Measurements from ENCODE around the gene ARSJ.
"Not testable (repeated sequence)": the region's sequence is repeated elsewhere in the genome, so short reads cannot be mapped to it uniquely, and the experiment has no call there.

DNA sequence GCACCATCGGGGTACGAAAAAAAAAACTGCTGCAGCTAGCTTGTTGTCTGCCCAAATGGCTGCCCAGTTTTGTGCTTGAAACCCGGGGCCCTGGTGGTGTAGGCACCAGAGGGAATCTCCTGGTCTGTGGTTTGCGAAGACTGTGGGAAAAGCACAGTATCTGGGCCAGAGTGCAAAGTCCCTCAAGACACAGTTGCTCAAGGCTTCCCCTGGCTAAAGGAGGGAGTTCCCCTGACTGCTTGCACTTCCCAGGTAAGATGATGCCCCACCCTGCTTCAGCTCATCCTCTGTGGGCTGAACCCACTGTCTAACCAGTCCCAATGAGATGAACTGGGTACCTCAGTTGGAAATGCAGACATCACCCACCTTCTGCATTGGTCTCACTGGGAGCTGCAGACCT, 33.8 kb upstream of the ARSJ start:
- TF ChIP-seq, protein P1, sequence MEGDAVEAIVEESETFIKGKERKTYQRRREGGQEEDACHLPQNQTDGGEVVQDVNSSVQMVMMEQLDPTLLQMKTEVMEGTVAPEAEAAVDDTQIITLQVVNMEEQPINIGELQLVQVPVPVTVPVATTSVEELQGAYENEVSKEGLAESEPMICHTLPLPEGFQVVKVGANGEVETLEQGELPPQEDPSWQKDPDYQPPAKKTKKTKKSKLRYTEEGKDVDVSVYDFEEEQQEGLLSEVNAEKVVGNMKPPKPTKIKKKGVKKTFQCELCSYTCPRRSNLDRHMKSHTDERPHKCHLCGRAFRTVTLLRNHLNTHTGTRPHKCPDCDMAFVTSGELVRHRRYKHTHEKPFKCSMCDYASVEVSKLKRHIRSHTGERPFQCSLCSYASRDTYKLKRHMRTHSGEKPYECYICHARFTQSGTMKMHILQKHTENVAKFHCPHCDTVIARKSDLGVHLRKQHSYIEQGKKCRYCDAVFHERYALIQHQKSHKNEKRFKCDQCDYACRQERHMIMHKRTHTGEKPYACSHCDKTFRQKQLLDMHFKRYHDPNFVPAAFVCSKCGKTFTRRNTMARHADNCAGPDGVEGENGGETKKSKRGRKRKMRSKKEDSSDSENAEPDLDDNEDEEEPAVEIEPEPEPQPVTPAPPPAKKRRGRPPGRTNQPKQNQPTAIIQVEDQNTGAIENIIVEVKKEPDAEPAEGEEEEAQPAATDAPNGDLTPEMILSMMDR (conservative IDR thresholded peaks at IDR 0.05; ENCODE audit: low read depth, low read length): not testable (repeated sequence)
- TF ChIP-seq EZH2phosphoT487 (IDR thresholded peaks at IDR 0.05; ENCODE audit: borderline replicate concordance, low read length): not testable (repeated sequence)
